NCI-H748 (cell line): ENCODE measurements around the gene DGCR6.
"Not testable (repeated sequence)": the region's sequence is repeated elsewhere in the genome, so short reads cannot be mapped to it uniquely, and the experiment has no call there.

Source experiments
- DNase-seq: peaks from one replicate; lab custom pipeline; 2025; ENCODE audit not compliant: unreplicated experiment; lab: John Stamatoyannopoulos, UW

DGCR6 gene

DNA sequence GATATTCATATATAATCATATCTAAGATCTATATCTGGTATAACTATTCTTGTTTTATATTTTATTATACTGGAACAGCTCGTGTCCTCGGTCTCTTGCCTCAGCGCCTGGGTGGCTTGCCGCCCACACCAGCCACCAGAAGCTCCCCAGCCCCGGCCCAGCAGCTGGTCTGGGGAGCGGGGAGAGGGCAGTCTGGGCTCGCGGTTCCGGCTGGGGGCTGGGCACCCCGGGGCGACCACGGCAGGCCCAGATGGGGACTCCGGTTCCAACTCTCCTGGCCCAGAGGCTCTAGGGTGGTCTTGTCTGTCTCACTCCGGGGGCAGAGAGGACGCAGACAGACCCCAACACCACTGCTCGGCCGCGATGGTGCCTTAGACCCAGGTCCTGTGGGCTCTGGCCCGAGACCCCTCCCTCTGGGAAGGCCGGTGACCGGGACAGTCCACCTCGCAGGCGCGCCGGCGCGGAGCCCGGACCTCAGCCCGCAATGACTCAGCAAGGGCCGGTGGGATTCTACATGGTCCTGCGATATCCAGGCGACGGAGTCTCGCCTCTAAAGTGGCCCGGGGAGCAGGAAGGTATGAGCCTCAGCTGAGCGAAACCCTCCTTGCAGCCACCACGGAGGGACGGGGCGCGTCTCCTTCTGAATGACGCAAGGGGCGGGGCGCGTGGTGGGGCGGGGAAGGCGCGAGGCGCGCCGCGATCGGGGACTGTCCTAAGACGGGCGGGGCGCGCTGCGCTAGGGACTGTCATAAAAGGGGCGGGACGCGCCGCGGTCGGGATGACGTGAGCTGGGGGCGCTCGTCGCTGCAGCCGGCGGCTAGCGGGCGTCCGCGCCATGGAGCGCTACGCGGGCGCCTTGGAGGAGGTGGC is at the start of gene DGCR6:
DGCR6 (plus strand) TSS at position 781 of the 870 bp plus-strand sequence; CDS start at position 836, 55 bp downstream.
- DNase-seq: no peak

DNA sequence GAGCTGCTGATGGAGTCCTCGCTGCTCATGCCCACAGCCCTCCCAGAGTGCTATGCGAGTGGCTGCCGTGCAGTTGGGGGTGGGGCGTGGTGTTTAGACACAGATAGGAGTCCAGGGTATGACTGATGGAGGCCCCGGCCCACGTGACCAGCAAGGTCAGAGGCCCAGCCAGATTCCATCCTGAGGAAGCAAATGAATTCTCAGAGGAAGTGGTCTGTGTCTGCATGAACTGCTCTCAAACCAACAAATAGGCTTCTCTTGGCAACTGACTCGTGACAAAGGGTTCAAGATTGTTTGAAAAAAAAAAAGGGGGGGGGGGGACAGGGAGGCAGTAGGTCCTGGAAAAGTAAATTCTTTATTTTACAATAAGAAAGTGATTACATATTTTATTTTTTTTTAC is 46.8 kb upstream of the DGCR6 start:
- DNase-seq: not testable (repeated sequence)

DNA sequence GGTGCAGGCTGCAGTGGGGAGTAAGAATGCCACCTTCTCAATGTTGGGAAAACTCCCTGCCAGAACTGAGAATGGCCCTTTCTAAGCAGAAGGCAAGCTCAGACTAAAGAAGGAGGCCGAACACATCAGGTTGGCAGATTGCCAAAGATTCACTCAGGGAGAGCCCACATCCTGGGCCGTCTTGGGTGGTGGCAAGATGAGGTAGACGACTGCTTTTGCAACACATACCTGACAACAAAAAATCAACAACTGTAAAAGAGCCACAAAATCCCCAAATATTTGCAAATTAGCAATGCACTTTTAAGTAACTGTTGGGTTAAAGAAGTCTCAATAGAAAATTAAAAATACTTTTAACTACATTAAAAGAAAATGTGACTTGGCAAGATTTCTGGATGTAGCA is 24.9 kb upstream of the DGCR6 start:
- not testable (repeated sequence) for DNase-seq

DNA sequence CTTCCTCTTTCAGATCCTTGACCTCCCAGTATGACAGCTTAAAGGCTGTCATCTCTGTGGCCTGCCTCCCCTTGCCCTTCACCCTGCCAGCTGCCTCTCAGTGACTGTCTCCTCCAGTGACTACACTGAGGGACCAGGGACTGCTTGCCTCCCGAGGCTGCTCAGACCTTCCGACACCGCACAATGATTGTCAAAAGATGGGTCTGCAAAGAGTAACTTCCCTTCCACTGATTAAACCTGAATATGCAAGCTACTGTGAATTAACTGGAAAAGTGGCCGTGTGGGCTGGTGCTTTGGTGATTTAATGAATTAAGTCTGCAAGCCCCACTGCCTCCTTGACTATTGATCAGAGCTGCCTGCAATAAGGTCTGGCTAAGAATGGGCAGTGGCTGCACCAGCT is 21.7 kb upstream of the DGCR6 start:
- DNase-seq: not testable (repeated sequence)

DNA sequence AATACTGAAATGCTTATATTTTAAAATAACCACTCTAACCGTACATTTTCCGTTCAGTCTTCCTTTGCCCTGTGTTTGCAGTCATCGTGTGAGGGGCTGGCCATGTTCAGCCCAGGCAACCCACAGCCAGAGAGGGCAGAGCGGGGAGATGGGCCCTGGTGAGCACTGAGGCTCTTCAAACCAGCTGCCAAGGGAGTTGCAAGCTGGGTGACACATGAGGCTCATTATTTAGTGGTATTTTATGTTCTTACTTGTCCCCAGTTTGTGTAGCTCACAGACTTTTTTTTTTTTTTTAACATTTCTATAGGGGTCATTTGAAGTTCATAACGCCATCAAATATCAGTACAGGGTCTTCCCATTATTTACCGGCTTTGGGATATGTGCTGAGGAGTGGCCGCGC is 18.0 kb upstream of the DGCR6 start:
- no peak for DNase-seq

DNA sequence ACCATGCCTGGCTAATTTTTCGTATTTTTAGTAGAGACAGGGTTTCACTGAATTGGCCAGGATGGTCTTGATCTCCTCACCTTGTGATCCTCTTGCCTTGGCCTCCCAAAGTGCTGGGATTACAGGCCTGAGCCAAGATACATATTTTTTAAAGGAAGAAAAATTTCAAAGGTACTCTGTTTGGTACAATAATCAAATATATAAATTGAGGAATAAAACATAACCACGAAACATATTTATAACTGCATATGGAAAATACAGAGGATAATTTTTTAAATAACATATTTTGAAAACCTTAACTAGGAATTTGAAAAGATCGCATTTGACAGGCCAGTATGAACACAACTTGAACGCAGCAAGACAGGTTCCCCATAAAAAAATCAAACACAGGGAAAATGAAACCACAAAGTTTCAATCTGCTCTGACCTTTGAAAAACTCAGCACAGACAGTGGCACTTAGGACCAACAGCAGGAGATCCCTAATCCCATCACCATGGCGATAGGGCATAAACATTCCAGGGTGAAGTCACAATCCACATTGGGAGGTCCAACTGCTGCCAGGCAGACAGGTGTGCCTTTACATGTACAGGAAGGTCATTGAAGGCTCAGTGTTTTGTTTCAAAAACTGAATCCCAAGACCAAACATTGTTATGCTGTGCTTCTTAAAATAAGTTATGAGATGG is 15.5 kb upstream of the DGCR6 start:
- not testable (repeated sequence) for DNase-seq

DNA sequence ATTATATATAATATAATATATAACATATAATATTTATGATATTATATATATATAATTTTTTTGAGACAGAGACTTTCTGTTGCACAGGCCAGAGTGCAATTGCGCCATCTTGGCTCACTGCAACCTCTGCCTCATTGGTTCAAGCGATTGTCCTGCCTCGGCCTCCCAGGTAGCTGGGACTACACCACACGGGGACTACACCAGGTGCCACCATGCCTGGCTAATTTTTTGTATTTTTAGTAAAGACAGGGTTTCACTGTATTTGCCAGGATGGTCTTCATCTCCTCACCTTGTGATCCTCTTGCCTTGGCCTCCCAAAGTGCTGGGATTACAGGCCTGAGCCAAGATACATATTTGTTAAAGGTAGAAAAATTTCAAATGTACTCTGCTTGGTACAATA is 12.3 kb upstream of the DGCR6 start:
- not testable (repeated sequence) for DNase-seq

DNA sequence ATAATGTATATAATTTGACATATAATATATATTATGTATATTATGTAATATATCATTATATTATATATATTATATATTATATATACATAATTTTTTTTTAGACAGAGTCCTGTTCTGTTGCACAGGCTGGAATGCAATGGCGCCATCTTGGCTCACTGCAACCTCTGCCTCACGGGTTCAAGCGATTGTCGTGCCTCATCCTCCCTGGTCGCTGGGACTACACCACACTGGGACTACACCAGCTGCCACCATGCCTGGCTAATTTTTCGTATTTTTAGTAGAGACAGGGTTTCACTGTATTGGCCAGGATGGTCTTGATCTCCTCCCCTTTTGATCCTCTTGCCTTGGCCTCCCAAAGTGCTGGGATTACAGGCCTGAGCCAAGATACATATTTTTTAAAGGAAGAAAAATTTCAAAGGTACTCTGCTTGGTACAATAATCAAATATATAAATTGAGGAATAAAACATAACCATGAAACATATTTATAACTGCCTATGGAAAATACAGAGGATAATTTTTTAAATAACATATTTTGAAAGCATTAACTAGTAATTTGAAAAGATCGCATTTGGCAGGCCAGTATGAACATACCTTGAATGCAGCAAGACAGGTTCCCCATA is 10.0 kb upstream of the DGCR6 start:
- DNase-seq: not testable (repeated sequence)

DNA sequence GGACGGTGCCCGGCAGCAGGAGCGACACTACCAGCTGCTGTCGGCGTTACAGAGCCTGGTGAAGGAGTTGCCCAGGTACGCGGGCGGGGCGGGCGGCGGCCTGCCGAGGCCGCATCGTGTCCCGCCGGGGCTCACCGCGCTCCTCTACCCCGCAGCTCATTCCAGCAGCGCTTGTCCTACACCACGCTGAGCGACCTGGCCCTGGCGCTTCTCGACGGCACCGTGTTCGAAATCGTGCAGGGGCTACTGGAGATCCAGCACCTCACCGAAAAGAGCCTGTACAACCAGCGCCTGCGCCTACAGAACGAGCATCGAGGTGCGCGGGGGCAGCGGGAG is 258 bp downstream of the DGCR6 start:
- not testable (repeated sequence) for DNase-seq

DNA sequence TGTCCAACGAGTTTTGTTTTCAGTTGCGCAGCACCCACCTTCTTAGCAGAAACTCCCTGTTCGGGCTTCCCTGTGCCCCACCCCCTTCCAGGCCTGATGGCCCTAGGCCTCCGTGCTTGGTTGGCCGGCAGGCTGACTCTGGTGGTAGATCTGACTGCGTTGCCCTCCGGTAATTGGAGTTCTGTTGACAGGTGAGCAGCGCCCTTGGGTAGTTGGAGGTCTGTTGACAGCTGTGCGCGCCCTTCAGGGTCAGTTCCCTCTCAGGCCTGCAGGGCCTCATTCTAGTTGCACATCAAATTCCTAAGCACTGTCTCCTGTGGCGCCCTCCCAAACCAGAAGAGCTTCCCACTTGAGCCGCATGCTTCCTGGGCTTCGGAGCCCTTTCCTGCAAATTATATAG is 776 bp downstream of the DGCR6 start:
- DNase-seq: no peak

DNA sequence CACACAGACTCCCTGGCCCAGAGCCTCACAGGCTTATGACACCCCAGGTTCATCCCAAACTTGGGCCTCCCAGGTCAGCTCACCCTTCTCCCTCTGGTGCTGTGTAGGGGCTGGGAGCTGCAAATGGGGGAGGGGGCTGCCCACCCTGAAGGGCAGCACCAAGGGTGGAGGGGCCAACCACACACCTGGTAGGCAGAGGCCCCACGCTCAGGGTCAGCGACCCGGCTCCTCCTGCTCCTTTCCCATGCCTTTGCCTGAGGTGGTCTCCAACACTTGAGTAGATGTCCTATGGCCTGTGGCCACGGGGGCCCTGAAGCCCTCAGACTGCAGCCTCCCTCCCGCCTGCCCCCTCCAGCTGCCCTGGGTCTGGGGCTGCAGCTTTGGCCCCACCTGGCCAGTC is 3.4 kb downstream of the DGCR6 start:
- DNase-seq: no peak

DNA sequence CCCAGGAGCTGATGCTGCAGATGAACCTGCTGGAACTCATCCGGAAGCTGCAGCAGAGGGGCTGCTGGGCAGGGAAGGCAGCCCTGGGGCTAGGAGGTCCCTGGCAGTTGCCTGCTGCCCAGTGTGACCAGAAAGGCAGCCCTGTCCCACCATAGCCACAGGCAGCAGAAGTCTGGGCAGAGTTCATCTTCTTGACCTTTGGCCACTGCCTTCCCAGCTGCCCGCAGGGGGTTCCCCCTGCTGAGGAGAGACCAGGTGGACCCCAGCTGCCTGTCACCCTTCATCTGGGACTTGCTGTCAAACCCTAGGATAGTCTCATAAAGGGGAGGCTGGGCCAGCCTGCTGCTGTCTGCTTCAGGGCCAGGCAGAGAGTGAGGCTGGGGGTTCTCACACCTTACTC is 5.4 kb downstream of the DGCR6 start:
- not testable (repeated sequence) for DNase-seq

DNA sequence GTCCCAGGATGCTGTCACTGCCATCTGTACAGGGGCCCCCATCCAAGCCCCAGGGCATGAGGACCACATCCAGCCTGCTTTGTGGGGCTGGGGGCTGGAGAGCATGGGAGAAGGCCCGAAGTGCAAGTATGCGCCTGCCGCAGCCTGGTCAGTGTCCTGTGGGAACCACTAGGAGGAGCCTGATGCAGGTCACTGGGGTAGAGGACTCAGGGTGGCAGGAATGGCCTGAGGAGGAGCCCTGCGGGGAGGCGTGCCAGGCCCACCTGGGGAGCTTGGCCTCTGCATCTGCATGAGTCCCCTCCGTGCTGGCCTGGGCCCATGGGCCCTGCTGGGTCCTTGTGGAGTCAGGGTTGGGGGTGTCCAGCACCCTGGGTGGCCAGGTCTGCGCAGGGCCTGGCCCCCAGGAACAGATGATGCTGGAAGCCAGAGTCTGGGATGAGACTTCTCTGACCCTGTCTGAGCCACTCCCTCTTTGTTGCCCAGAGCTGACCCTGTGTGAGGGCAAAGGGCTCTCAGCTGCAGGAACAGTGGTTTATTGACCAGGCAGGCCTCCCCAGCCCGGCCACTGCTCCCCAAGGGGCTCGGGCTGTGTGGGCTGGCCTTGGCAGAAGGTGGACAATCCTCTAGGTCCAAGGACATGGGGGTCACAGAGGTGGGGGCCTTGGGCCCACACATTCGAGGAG is 6.3 kb downstream of the DGCR6 start:
- not testable (repeated sequence) for DNase-seq

DNA sequence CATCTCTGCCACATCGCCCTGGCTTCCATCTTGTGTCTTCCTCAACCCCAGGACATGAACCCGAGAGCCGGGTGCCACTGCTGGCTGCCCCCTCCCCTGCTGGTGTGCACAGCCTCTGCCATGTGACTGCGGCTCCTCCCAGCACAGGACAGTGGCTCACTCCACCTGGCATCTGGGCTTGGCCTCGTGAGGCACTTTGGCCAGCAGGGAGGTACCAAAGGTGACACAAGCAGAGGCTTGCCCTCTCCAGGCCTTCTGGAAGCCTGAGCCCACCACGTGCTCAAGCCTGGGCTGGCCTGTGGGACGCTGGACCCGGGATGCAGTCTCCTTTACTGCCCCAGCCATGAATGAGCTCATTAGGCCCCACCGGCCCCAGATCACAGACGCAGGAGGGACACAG is 8.4 kb downstream of the DGCR6 start:
- not testable (repeated sequence) for DNase-seq

DNA sequence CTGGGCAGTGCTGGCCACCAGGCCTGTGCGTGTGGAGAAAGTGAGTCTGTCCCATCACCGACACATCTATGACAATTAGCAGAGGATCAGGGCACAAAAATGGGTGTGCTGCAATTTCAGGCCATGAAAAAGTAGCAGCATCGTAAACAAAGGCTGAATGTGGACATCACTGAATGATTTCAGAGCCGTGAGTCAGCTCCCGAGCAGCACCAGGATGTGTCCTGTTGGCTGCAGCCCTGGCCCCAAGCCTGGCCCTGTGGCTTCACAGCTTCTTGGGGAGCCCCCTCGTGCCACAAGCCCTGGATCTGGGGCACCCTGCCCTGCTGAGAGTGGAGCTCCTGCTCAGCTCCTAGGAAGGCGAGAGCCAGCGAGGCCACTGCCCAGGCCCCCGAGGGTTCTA is 9.4 kb downstream of the DGCR6 start:
- not testable (repeated sequence) for DNase-seq

DNA sequence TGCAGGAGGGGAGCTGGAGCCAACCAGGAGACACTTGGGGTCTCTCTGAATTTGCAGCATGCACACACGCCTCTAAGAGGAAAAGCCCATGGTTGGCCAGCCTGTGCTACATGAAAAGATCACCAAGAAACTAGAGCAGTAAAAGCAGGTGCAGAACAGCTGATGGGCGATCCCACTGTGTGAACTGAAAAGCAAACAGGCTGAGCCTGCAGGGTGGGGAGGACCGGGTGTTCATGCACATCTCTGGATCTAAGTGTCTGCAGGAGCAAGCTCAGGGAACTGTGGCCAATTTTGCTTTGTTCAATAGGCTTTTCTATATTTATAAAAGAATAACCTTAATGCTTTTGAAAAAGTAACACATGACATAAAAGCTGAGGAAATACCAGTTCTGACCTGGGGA is 11.7 kb downstream of the DGCR6 start:
- DNase-seq: not testable (repeated sequence)

DNA sequence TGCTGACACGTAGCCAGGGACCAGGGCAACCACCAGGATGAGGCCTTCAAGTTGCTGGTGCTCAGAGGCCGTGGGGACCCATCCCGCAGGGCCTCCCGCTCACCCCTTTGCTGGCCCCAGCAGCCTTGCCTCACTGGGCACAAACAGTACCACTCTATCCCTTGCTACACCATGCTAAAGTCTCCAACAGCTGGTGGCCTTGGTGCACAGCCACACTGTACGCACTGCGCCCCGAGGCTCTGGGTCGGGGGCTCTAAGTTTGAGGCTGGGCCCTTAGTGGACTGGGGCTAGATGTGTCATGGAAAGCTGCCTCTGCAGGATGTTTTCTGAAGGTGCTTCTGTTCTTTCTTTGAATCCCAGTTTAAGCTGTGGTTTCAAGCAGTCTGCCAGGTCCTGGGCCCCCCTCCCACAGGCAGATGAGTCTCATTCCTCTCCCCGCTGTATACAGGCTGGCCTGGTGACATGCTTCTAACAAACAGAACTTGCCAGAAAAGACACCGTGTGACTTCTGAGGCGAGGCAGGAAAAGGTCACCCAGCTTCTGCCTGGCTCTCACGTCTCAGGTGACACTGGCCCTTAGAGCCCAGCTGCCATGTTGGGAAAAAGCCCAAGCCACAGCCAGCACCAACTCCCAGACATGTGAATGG is 14.3 kb downstream of the DGCR6 start:
- DNase-seq: not testable (repeated sequence)

DNA sequence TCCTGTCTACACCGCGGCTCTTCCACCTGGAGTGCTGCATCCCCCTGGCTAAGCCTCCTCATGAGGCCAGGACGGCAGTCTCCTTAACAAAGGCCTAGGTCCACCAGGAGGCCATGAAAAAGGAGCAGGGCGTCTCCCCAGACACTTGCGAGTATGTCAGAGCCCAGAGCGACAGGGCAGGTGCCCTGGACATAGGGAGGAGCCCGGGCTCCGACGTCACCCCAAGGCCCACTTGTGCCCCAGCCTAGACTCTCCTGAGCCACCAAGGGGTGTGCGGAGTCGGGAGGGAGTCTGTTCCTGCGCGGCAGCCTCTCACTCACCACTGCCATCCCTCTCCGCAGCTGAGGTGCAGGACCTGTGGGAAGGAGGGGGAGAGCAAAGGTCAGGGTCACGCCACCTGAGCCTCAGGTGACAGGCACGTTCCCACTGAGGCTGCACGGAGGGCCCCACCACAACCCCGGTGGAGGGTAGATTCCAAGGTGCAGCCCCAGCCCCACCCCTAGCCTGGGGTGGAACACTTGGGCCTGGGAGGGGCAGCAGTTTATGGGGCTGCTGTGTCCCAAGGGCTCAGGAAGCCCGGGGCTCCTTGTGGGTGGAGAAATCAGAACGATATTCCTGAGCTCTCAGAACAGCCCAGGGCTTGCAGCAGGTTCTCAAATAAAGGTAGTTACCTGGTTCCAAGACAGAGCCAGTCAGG is 19.4 kb downstream of the DGCR6 start:
- DNase-seq: no peak

DNA sequence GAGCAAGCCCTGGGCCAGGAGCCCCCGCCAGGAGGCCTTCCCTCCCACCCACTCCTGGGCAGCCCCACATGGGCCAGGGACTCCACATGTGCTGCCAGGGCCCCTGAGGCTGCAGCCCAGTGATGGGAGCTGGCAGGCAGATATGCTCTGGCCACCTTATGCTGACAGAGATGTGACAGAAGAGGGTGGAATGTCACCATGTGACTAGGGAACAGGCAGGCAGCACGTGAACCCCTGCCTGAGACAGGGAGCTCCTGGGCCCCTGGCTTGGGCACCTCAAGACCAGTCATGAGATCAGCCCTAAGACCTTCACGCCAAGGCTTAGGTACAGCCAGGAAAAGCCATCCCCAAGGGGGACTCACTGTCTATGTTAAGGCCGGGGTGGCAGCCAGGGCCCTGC is 20.9 kb downstream of the DGCR6 start:
- DNase-seq: no peak

DNA sequence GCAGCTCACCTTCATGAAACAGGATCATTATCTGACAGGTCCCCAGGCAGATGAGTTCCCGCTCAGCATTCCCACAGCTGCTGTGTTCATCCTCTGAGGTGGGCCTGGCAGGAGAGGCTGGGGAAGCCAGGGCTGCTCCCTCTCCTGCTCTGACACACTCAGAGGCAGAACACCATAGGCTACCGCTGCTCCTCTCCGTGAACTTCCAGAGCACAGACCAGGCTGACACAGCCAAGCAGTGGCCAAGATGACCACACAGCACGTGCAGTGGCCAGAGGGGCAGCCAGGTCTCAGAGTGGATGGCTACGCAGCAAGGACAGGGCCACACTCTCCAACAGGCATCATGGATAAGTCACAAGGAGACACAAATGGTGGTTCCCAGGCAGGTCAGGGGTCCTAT is 21.5 kb downstream of the DGCR6 start:
- no peak for DNase-seq
